NCI-H2081 treated with DMSO at 0.1 percent for 48 hours (cell line): ENCODE results near the gene SLC2A13.

Source experiments
- DNase-seq: peaks from one replicate; lab custom pipeline; 2025; lab: John Stamatoyannopoulos, UW

Gene SLC2A13

GRCh38 chr12:39990122-39991101, 115.5 kb downstream of the SLC2A13 start:
- DNase-seq: no peak

GRCh38 chr12:39989501-39989900, 116.4 kb downstream of the SLC2A13 start:
- no peak for DNase-seq

- DNase-seq: no peak
Measured at GRCh38 chr12:39988574-39988973, 117.3 kb downstream of the SLC2A13 start.

GRCh38 chr12:39986674-39987073, 119.2 kb downstream of the SLC2A13 start:
- no peak for DNase-seq

GRCh38 chr12:39984670-39985069, 121.2 kb downstream of the SLC2A13 start:
- no peak for DNase-seq

GRCh38 chr12:39975374-39975918, 130.4 kb downstream of the SLC2A13 start:
- DNase-seq: no peak

GRCh38 chr12:39972119-39972518, 133.8 kb downstream of the SLC2A13 start:
- no peak for DNase-seq

- DNase-seq: no peak
Measured at GRCh38 chr12:39971348-39971747, 134.5 kb downstream of the SLC2A13 start.

GRCh38 chr12:39966721-39967120, 139.2 kb downstream of the SLC2A13 start:
- no peak for DNase-seq

- DNase-seq: no peak
Measured at GRCh38 chr12:39966256-39966655, 139.6 kb downstream of the SLC2A13 start.

- DNase-seq: no peak
Measured at GRCh38 chr12:39959467-39959866, 146.4 kb downstream of the SLC2A13 start.

- DNase-seq: no peak
Measured at GRCh38 chr12:39959031-39959430, 146.8 kb downstream of the SLC2A13 start.

- no peak for DNase-seq
Measured at GRCh38 chr12:39958377-39958776, 147.5 kb downstream of the SLC2A13 start.

GRCh38 chr12:39956725-39957124, 149.2 kb downstream of the SLC2A13 start:
- DNase-seq: no peak

GRCh38 chr12:39946361-39947280, 159.3 kb downstream of the SLC2A13 start:
- DNase-seq: no peak

GRCh38 chr12:39937119-39937518, 168.8 kb downstream of the SLC2A13 start:
- no peak for DNase-seq

GRCh38 chr12:39935839-39936238, 170.0 kb downstream of the SLC2A13 start:
- no peak for DNase-seq

GRCh38 chr12:39935275-39935674, 170.6 kb downstream of the SLC2A13 start:
- no peak for DNase-seq

- DNase-seq: no peak
Measured at GRCh38 chr12:39931857-39932256, 174.0 kb downstream of the SLC2A13 start.

GRCh38 chr12:39931231-39931630, 174.7 kb downstream of the SLC2A13 start:
- DNase-seq: no peak

- no peak for DNase-seq
Measured at GRCh38 chr12:39930101-39930500, 175.8 kb downstream of the SLC2A13 start.

- no peak for DNase-seq
Measured at GRCh38 chr12:39928181-39928899, 177.5 kb downstream of the SLC2A13 start.
